Endodermal cell (in vitro differentiated cells): ENCODE results near the gene SRRM4. TPM values are rescaled to one million over a fixed set of nuclear protein-coding genes. Genes with fewer than 3 reads are reported as not detected.

Source experiments
- DNase-seq: peaks from one replicate; pipeline ENCODE4 v3.0.0-alpha.2; 2017
- H3K27ac ChIP-seq: 2 replicates; pipeline ENCODE4 v1.5.1; 2013; ENCODE audit warnings: mild to moderate bottlenecking, low read depth, low read length, moderate library complexity
- H3K27me3 ChIP-seq: 2 replicates; pipeline ENCODE4 v1.6.1; 2013; ENCODE audit warnings: mild to moderate bottlenecking, low read length, moderate library complexity; ENCODE audit not compliant: insufficient read depth, control insufficient read depth, poor library complexity, severe bottlenecking
- H3K36me3 ChIP-seq: 2 replicates; pipeline ENCODE4 v1.7.0; 2013; ENCODE audit warnings: mild to moderate bottlenecking, low read length, moderate library complexity; ENCODE audit not compliant: control insufficient read depth, insufficient read depth
- H3K4me1 ChIP-seq: one replicate; pipeline ENCODE4 v1.7.0; 2013; ENCODE audit warnings: low read length; ENCODE audit not compliant: control insufficient read depth, insufficient read depth
- H3K4me3 ChIP-seq: 2 replicates; pipeline ENCODE4 v1.5.1; 2013; ENCODE audit warnings: mild to moderate bottlenecking, low read length, moderate library complexity
- H3K9ac ChIP-seq: 2 replicates; pipeline ENCODE4 v1.6.1; 2013; ENCODE audit warnings: mild to moderate bottlenecking, low read length, moderate library complexity; ENCODE audit not compliant: poor library complexity, severe bottlenecking; ENCODE audit errors: extremely low read depth
- H3K9me3 ChIP-seq: 2 replicates; pipeline ENCODE4 v1.6.1; 2013; ENCODE audit warnings: mild to moderate bottlenecking, low read length, moderate library complexity; ENCODE audit not compliant: control insufficient read depth
- H3K27ac Mint-ChIP-seq: 2 replicates; pipeline ENCODE4 v1.8.0; 2020; ENCODE audit warnings: mixed read lengths
- H3K27me3 Mint-ChIP-seq: 2 replicates; pipeline ENCODE4 v1.8.0; 2021; ENCODE audit warnings: mild to moderate bottlenecking, mixed read lengths; ENCODE audit not compliant: insufficient read depth
- H3K36me3 Mint-ChIP-seq: 2 replicates; pipeline ENCODE4 v1.8.0; 2020; ENCODE audit warnings: low read depth, mixed read lengths
- H3K4me1 Mint-ChIP-seq: 2 replicates; pipeline ENCODE4 v1.8.0; 2020; ENCODE audit warnings: mixed read lengths
- H3K4me3 Mint-ChIP-seq: 2 replicates; pipeline ENCODE4 v1.8.0; 2020; ENCODE audit warnings: mild to moderate bottlenecking, moderate library complexity, mixed read lengths
- H3K9me3 Mint-ChIP-seq: 2 replicates; pipeline ENCODE4 v1.8.0; 2020; ENCODE audit warnings: mild to moderate bottlenecking, mixed read lengths
- CTCF ChIP-seq: fragments of 200-600 bp; sonication (generic); conservative IDR thresholded peaks from 2 replicates; pipeline ENCODE4 v1.5.0; 2021; ENCODE audit warnings: antibody characterized with exemption, mild to moderate bottlenecking
- WGBS, 2 experiments: methylation state at CpG; one replicate each; pipeline versions ENCODE4 v1.1.5 to v1.1.7; 2013; ENCODE audit warnings: missing lambda C conversion rate in 2 of 2, mixed read lengths in 1 of 2; ENCODE audit not compliant: insufficient coverage in 1 of 2, insufficient read length in 1 of 2; 5-methylcytosine and 5-hydroxymethylcytosine counted together
- total RNA-seq, 2 donors: library from RNA; stranded (reverse); fragmentation: NEBNext Ultra II Directional in 1 of 2; extraction: Animal tissue kit (Norgen Biotek cat#: 25700) in 1 of 2; gene quantifications; 2 replicates in 1 of 2; 3 replicates in 1 of 2; pipeline ENCODE4 v1.2.1, GENCODE V29; 2021

SRRM4 gene
- total RNA-seq, 2 donors from 2014 or later: 0.44 to 0.71 TPM

GRCh38 chr12:118982302-118982701 is 961 bp downstream of the SRRM4 start:
- Histone ChIP-seq H3K9ac (no peak overlapping the region), H3K27me3 (peaks cover 50% of the 10 kb centered on the region), H3K9me3 (no peaks in the 10 kb centered on the region), H3K4me1 (no peaks in the 10 kb centered on the region), H3K4me3 (peak overlapping the region; percentile 82), H3K27ac (no peak overlapping the region), H3K36me3 (no peaks in the 10 kb centered on the region)
- Mint-ChIP-seq H3K4me3 (peak overlapping the region; percentile 58), H3K9me3 (no peaks in the 10 kb centered on the region), H3K27ac (no peak overlapping the region), H3K4me1 (peaks cover 5% of the 10 kb centered on the region), H3K36me3 (no peaks in the 10 kb centered on the region), H3K27me3 (peaks cover 83% of the 10 kb centered on the region)
- TF ChIP-seq CTCF: no peak
- 39 to 60% methylated on average over 1 to 8 of the region's 8 CpGs for WGBS, 2 experiments
- no peak for DNase-seq

- Histone ChIP-seq H3K27ac (no peak overlapping the region), H3K4me1 (no peaks in the 10 kb centered on the region), H3K36me3 (no peaks in the 10 kb centered on the region), H3K9ac (no peak overlapping the region), H3K4me3 (no peak overlapping the region), H3K9me3 (no peaks in the 10 kb centered on the region), H3K27me3 (peaks cover 49% of the 10 kb centered on the region)
- no peak for DNase-seq
- Mint-ChIP-seq H3K4me1 (peaks cover 5% of the 10 kb centered on the region), H3K9me3 (no peaks in the 10 kb centered on the region), H3K27me3 (peaks cover 80% of the 10 kb centered on the region), H3K4me3 (no peak overlapping the region), H3K27ac (no peak overlapping the region), H3K36me3 (no peaks in the 10 kb centered on the region)
- WGBS, 2 experiments: 66 to 77% methylated on average over 5 to 7 of the region's 7 CpGs
- peak; percentile 33 for TF ChIP-seq CTCF
Observed at GRCh38 chr12:118982984-118983761, 1.8 kb downstream of the SRRM4 start.

- Mint-ChIP-seq H3K27ac (no peak overlapping the region), H3K4me1 (peaks cover 5% of the 10 kb centered on the region), H3K27me3 (peaks cover 84% of the 10 kb centered on the region), H3K36me3 (no peaks in the 10 kb centered on the region), H3K4me3 (no peak overlapping the region), H3K9me3 (no peaks in the 10 kb centered on the region)
- H3K27me3 ChIP-seq: peaks cover 57% of the 10 kb centered on the region
- no peak overlapping the region for H3K9ac ChIP-seq
- no peaks in the 10 kb centered on the region for H3K4me1 ChIP-seq
- WGBS, 2 experiments: 80 to 81% methylated on average over 2 of the region's 2 CpGs
- TF ChIP-seq CTCF: no peak
- H3K4me3 ChIP-seq: no peak overlapping the region
- H3K27ac ChIP-seq: no peak overlapping the region
- no peaks in the 10 kb centered on the region for H3K9me3 ChIP-seq
- DNase-seq: no peak
- H3K36me3 ChIP-seq: no peaks in the 10 kb centered on the region
Observed at GRCh38 chr12:118984161-118984943, 3.0 kb downstream of the SRRM4 start.
